HG02642 (cell line): Measurements from ENCODE around the gene ST3GAL2.
"Not testable (repeated sequence)": the region's sequence is repeated elsewhere in the genome, so short reads cannot be mapped to it uniquely, and the experiment has no call there.

Experiments used
- ATAC-seq: cut with Tn5 transposase; IDR thresholded peaks from one replicate; pipeline ENCODE4 v1.9.1; 2021; ENCODE audit warnings: mild to moderate bottlenecking; ENCODE audit not compliant: unreplicated experiment, poor library complexity

ST3GAL2 gene

DNA sequence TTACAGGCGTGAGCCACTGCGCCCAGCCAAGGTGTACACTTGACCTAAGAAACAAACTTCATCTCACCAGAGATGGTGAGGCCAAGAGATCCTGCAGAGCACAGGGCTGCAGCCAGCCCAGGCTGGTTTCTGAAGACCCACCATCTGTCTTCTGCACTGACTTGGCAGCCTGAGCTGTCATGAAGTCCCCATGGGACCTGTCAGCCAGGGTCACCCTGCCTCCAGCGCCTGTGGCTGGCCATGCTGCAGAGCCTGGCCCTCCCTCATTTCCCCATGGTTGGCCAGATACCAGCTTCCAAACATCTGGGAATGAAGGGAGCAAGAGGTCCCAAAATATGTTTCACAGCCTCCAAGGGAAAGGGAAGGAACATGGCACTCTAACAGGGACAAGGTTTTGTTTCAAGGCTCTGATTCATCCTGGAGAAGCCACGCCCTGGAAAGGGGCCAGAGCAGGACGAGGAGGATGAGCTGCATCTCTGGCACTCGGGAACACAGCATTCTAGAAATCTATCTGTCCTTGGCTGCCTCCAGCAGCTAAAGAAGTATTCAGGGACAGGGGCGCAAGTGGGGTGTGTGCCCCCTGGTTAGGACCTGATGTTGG lies 46.9 kb downstream of the ST3GAL2 start:
- ATAC-seq, result no peak

- no peak for ATAC-seq
These were observed 47.5 kb downstream of the ST3GAL2 start for GRCh38 chr16:70391446-70391845.

DNA sequence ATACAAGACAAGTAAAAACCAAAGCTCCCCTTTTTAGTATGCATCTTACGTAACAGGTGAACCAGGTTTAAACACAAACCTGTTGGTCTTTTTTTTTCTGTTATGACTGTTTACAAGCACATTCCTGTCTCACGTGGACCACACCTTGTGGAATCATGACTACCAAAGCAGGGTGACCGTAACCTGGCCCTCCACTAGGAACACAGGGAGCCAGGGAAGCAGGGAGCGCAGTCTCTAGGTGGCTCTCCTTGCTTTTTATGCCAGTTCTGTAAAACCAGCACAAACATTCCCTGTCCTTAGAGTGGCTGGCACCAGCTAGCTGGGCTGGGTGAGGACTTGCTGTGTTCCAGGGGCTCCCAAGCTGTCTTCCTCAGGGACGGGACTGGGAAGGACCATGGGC lies 48.1 kb downstream of the ST3GAL2 start:
- no peak for ATAC-seq

DNA sequence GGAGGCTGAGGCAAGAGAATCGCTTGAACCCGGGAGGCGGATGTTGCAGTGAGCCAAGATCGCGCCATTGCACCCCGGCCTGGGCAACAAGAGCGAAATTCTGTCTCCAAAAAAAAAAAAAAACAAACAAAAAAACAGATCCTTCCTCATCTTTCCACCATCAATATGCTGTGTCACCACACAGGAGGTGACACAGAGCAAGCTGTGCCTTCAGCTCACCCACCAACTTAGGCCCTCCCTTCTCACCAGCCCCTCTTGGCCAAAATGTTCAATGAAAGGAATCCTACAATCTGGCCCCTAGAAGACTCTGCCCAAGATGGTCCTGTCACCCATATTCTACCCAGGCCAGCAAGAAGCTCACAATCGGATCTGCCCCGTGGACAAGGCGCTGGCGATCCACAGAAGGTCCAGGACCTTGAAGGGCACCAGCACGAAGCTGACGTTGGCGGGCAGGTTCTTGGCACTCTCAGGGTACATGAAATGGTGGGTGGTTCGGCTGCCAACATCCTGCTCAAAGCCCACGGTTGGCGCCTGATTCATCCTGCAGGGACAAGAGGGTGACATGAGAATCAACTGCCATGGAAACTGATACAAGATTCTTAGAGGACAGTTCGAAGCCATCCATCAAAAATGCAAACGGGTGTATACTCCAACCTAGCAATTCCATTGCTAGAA lies 50.8 kb downstream of the ST3GAL2 start:
- ATAC-seq, result no peak

GRCh38 chr16:70386289-70386986 lies 52.5 kb downstream of the ST3GAL2 start:
- not testable (repeated sequence) for ATAC-seq

DNA sequence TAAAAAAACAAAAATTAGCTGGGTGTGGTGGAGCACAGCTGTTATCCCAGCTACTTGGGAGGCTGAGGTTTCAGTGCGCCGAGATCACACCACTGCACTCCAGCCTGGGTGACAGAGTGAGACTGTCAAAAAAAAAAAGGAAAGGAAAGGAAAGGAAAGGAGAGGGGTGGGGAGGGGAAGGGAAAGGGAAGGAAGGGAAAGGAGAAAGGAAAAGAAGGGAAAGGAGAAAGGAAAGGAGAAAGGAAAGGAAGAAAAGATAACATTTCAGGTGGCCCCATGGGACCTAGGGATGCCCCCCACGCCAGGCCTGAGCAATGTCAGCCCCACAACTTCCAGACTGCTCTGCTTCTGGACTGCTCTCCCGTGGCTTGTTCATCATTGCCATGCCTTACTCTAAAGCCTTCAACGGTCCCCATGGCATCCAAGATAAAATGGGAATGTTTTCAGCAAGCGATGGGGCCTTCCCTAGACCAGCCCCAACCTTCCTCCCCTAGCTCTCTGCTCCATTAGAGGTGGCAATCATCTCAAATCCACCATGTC lies 55.4 kb downstream of the ST3GAL2 start:
- no peak for ATAC-seq

DNA sequence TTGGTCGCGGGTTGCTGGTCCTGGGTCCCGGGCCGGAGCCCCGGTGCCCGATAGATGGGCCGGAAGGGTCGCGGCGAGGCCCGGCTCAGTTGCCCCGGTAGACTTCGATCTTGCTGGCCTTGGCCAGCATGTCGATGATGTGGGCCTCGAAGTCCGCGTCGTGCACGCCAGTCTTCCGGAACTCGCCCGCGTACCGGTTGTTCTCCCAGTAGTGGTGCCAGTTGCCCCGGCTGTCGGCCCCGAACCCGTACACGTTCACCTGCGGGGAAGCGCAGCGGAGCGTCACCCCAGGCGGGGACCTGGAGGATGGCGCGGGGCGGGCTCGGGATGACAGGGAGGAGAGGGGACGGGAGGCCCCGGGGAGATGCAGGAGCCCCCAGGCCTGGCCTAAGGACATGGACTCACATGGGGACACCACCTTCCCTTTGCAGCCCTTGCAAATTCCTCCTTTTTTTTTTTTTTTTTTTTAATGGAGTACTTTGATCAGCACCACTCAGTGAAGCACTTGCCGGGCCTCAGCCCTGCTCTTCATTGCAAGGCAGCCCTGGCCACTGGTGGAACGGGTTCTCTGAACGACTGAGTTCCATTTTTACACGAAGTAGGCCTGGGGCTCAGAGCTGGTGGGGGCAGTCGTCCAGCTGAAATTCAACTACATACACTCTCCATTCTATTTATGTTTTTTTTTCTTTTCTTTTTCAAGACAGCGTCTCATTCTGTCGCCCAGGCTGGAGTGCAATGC lies 57.1 kb downstream of the ST3GAL2 start:
- ATAC-seq, result no peak

GRCh38 chr16:70380919-70381603 lies 57.8 kb downstream of the ST3GAL2 start:
- peak; percentile 93 for ATAC-seq

DNA sequence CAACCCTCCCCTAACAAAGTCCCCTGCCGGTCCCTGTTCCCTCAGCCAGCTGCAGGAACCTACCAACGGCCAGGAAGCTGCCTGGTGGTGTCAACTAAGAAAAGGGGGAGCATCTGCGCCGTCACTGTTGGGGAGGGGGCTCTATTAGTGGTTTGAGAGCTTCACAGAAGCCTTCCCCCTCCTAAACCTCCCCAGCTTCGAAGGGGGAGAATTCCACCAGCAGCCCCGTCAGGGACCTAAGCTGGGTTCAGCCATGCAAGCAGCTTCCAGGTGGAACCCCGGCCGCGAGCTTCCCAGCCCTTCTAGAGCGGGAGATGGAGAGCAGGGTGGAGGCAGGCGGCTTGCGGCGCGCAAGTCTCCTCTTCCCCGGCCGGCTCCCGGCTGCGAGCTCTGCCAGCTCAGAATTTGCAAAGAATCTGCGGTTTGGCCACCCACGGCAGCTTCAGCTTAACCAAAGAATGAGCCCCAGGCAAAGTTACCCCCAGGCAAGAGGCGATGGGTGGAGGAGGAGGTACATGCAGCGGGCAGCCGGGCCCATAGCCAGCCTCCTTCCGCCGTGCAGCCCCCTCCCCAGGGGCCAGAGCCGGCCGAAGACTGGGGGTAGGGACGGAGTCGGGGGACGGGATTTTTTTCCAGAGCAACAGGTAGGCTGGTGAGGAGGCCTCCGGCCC lies 58.5 kb downstream of the ST3GAL2 start:
- ATAC-seq, result peak; percentile 7

GRCh38 chr16:70378869-70379493 lies 59.9 kb downstream of the ST3GAL2 start:
- no peak for ATAC-seq

- no peak for ATAC-seq
These were observed 61.1 kb downstream of the ST3GAL2 start for GRCh38 chr16:70377782-70378181.

- ATAC-seq, result no peak
These were observed 63.0 kb downstream of the ST3GAL2 start for GRCh38 chr16:70375636-70376611.

- ATAC-seq, result no peak
These were observed 64.7 kb downstream of the ST3GAL2 start for GRCh38 chr16:70374213-70374612.

- ATAC-seq, result no peak
These were observed 65.8 kb downstream of the ST3GAL2 start for GRCh38 chr16:70372921-70373728.

DNA sequence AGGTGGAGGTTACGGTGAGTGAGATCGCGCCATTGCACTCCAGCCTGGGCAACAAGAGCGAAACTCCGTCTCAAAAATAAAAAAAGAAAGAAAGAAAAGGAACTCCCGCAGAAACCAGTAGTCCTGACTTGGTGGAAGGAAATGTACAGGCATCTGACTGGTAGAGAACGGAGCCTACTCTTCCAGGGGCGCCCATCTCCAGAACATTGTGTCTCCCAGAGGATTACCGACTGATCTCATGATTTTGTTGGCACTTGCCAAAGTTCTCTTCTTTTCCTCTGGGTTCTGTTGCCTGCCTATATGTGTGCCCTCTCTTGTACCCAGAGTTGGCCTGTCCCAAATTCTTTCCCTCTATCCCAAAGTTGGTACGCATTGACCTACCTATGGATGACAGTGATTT lies 68.0 kb downstream of the ST3GAL2 start:
- ATAC-seq, result no peak

DNA sequence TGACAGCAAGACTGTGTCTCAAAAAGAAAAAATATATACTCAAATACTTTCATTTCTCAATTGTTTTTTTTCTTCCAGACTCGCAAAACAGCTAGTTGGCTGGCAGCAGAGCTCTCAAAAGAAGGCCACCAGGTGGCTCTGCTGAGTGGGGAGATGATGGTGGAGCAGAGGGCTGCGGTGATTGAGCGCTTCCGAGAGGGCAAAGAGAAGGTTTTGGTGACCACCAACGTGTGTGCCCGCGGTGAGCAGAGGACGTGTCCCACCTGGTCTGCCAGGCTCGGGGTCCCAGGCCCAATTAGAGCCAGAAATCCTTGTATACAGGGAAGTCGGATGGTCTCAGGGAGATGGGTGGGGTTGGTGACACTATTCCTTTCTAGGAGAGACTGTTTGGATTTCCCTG lies 68.8 kb downstream of the ST3GAL2 start:
- not testable (repeated sequence) for ATAC-seq

GRCh38 chr16:70364399-70364798 lies 74.5 kb downstream of the ST3GAL2 start:
- no peak for ATAC-seq
